A673 (cell line): Measurements from ENCODE around the gene SEPTIN8.

Source experiments
- EZH2 ChIP-seq: fragments of 200-600 bp; sonication (generic); IDR thresholded peaks from 2 replicates; pipeline ENCODE4 v1.6.1; 2017; ENCODE audit warnings: borderline replicate concordance, low read depth, mild to moderate bottlenecking, mixed read lengths, antibody characterized with exemption, low read length; ENCODE audit not compliant: poor library complexity, severe bottlenecking
- TF ChIP-seq, protein P1 (sequence below): fragments of 300-800, 200-600 bp; sonication (generic); conservative IDR thresholded peaks from 2 replicates; pipeline ENCODE4 v1.5.1; 2017; ENCODE audit warnings: low read depth, mild to moderate bottlenecking, antibody characterized with exemption, low read length, moderate library complexity, mixed read lengths

DNA sequence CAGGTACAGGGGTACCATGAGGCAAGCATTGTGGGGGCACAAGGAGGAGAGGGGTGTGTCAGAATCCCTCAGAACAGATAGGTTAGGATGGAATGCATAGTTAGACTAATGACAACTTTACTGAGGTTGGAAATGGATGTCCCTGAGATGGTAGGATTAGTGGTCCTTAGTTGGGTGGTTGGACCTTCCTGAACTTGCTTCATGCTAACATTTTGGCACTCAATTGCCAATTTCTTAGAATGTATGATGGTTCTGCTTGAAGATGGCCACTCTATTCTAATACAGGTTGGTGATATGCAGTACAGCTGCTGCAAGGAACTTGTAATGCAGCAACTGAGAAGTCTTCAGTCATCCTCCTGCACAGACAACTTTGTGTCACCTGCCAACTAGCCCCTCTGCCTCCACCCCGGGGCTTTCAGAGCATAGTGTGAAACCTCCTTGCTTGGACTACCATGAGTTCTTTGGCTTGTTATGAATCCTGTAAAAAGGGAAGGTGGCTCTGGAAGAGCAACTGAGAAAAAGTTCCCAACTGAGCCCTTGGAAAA, 24.4 kb downstream of the SEPTIN8 start:
- TF ChIP-seq EZH2: no peak
- TF ChIP-seq, protein P1, sequence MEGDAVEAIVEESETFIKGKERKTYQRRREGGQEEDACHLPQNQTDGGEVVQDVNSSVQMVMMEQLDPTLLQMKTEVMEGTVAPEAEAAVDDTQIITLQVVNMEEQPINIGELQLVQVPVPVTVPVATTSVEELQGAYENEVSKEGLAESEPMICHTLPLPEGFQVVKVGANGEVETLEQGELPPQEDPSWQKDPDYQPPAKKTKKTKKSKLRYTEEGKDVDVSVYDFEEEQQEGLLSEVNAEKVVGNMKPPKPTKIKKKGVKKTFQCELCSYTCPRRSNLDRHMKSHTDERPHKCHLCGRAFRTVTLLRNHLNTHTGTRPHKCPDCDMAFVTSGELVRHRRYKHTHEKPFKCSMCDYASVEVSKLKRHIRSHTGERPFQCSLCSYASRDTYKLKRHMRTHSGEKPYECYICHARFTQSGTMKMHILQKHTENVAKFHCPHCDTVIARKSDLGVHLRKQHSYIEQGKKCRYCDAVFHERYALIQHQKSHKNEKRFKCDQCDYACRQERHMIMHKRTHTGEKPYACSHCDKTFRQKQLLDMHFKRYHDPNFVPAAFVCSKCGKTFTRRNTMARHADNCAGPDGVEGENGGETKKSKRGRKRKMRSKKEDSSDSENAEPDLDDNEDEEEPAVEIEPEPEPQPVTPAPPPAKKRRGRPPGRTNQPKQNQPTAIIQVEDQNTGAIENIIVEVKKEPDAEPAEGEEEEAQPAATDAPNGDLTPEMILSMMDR: no peak
